Activated B cell treated with CpG ODN at 0.5 μM for 24 hours (primary cell): ENCODE results near the gene DAPK2. TPM values are rescaled to one million over a fixed set of nuclear protein-coding genes. Genes with fewer than 3 reads are reported as not detected.

Source experiments
- ATAC-seq: fragments of 200-7000 bp; cut with Tn5 transposase; one replicate; pipeline ENCODE4 v1.10.0; 2021; ENCODE audit warnings: low read depth, mild to moderate bottlenecking, moderate library complexity
- CTCF ChIA-PET: fragments of 350-600 bp; sonication (Branson Sonifier 250); formaldehyde crosslinking; loops from one replicate; lab custom pipeline; 2021; ENCODE audit warnings: antibody characterized with exemption; lab: Charles Lee
- POLR2A ChIA-PET: fragments of 350-600 bp; sonication (Branson Sonifier 250); formaldehyde crosslinking; loops from one replicate; lab custom pipeline; 2021; ENCODE audit warnings: antibody characterized with exemption; lab: Charles Lee
- DNase-seq: peaks from one replicate; pipeline ENCODE4 v3.0.0; 2022
- H3K27ac Mint-ChIP-seq: one replicate; pipeline ENCODE4 v1.8.0; 2020; ENCODE audit warnings: mixed read lengths
- H3K27me3 Mint-ChIP-seq: one replicate; pipeline ENCODE4 v1.8.0; 2021; ENCODE audit warnings: mixed read lengths
- H3K36me3 Mint-ChIP-seq: one replicate; pipeline ENCODE4 v1.8.0; 2021; ENCODE audit warnings: low read depth, mixed read lengths
- H3K4me1 Mint-ChIP-seq: one replicate; pipeline ENCODE4 v1.8.0; 2021; ENCODE audit warnings: mixed read lengths
- H3K4me3 Mint-ChIP-seq: one replicate; pipeline ENCODE4 v1.8.0; 2020; ENCODE audit warnings: mild to moderate bottlenecking, mixed read lengths
- H3K9me3 Mint-ChIP-seq: one replicate; pipeline ENCODE4 v1.8.0; 2020; ENCODE audit warnings: mixed read lengths
- CTCF ChIP-seq: fragments of 200-600 bp; IDR thresholded peaks from one replicate; pipeline ENCODE4 v1.8.0; 2022; ENCODE audit warnings: antibody characterized with exemption, mild to moderate bottlenecking
- intact Hi-C: fragments of 100-400 bp; cut with micrococcal nuclease; formaldehyde crosslinking; loops from one replicate; pipeline ENCODE4 v1.15.1; 2024
- total RNA-seq: library from RNA; stranded (reverse); gene quantifications from 2 replicates; pipeline ENCODE4 v1.2.3, GENCODE V29; 2022

DAPK2 gene
- total RNA-seq, 1 donor from 2014 or later = 4.3 TPM

- Mint-ChIP-seq H3K9me3 (no peaks in the 10 kb centered on the region), H3K4me1 (peaks cover 35% of the 10 kb centered on the region), H3K27ac (peak overlapping the region; percentile 25), H3K27me3 (no peaks in the 10 kb centered on the region), H3K36me3 (peaks cover 48% of the 10 kb centered on the region), H3K4me3 (no peak overlapping the region)
- intact Hi-C loops = no loop called here
- CTCF ChIA-PET = no interaction called here
- ATAC-seq = no peak
- TF ChIP-seq CTCF = no peak
- DNase-seq = no peak
- POLR2A ChIA-PET = no interaction called here
These were observed 26.5 kb upstream of the DAPK2 start for GRCh38 chr15:64072812-64073211.

GRCh38 chr15:64071931-64072765, 25.9 kb upstream of the DAPK2 start:
- no peak for ATAC-seq
- Mint-ChIP-seq H3K27me3 (no peaks in the 10 kb centered on the region), H3K27ac (peak overlapping the region; percentile 25), H3K36me3 (peaks cover 42% of the 10 kb centered on the region), H3K4me1 (peaks cover 37% of the 10 kb centered on the region), H3K9me3 (no peaks in the 10 kb centered on the region), H3K4me3 (no peak overlapping the region)
- no peak for TF ChIP-seq CTCF
- intact Hi-C loops = no loop called here
- ChIA-PET POLR2A (interaction anchor here (0.6 to 0.8 kb wide), 2 partner anchors 81 to 909 kb away, joined by 3 to 9 read pairs; no protein-coding TSS in a partner anchor), CTCF (interaction anchor here (1.1 to 7.2 kb wide), 4 partner anchors 17 to 318 kb away, joined by 3 to 196 read pairs (median 4); no protein-coding TSS in a partner anchor)
- no peak for DNase-seq

GRCh38 chr15:64070965-64071851, 24.9 kb upstream of the DAPK2 start:
- DNase-seq = no peak

GRCh38 chr15:64070106-64070505, 23.8 kb upstream of the DAPK2 start:
- ChIA-PET POLR2A (interaction anchor here (0.8 kb wide), 1 partner anchor 85 kb away, joined by 3 read pairs; no protein-coding TSS in a partner anchor), CTCF (interaction anchor here (1.0 to 7.2 kb wide), 7 partner anchors 20 to 455 kb away, joined by 3 to 196 read pairs (median 13); partner anchors contain the start of gene DAPK2)
- ATAC-seq (no peak), DNase-seq (no peak)
- no peaks in the 10 kb centered on the region for H3K9me3 Mint-ChIP-seq
- no peak for TF ChIP-seq CTCF
- no peaks in the 10 kb centered on the region for H3K27me3 Mint-ChIP-seq
- no peak overlapping the region for H3K4me3 Mint-ChIP-seq
- peaks cover 34% of the 10 kb centered on the region for H3K36me3 Mint-ChIP-seq
- H3K27ac Mint-ChIP-seq = peak overlapping the region; percentile 73
- peaks cover 33% of the 10 kb centered on the region for H3K4me1 Mint-ChIP-seq
- intact Hi-C loops = no loop called here

More at GRCh38 chr15:64070965-64071851, 24.9 kb upstream of the DAPK2 start:
- intact Hi-C loops = no loop called here
- no peaks in the 10 kb centered on the region for H3K9me3 Mint-ChIP-seq
- peaks cover 36% of the 10 kb centered on the region for H3K4me1 Mint-ChIP-seq
- ChIA-PET POLR2A (interaction anchor here (0.6 to 0.8 kb wide), 4 partner anchors 18 to 910 kb away, joined by 3 to 9 read pairs (median 4); no protein-coding TSS in a partner anchor), CTCF (interaction anchor here (1.1 to 7.2 kb wide), 6 partner anchors 18 to 456 kb away, joined by 3 to 196 read pairs (median 4); no protein-coding TSS in a partner anchor)
- peak overlapping the region; percentile 15 for H3K27ac Mint-ChIP-seq
- no peak for TF ChIP-seq CTCF
- no peaks in the 10 kb centered on the region for H3K27me3 Mint-ChIP-seq
- no peak overlapping the region for H3K4me3 Mint-ChIP-seq
- ATAC-seq = no peak
- peaks cover 40% of the 10 kb centered on the region for H3K36me3 Mint-ChIP-seq
